GM20000 (cell line): ENCODE measurements around the gene DDIT4.

Experiments used
- DNase-seq: peaks from one replicate; pipeline ENCODE4 v3.0.0; 2012; ENCODE audit warnings: low spot score
- TF ChIP-seq, protein P1 (sequence below): IDR thresholded peaks from 2 replicates; pipeline ENCODE4 v1.5.1; 2012; ENCODE audit warnings: mild to moderate bottlenecking, control low read depth; ENCODE audit errors: extremely low read depth, missing control alignments

The DDIT4 gene

DNA sequence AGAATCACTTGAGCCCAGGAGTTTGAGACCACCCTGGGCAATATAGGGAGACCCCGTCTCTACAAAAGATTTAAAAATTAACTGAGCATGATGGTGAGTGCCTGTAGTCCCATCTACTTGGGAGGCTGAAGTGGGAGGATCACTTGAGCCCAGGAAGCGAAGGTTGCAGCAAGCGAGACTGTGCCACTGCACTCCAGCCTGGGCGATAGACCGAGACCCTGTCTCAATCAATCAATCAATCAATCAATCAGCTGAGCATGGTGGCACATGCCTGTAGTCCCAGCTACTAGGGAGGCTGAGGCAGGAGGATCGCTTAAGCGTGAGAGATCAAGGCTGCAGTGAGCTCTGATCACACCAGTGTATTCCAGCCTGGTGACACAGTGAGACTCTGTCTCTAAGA is 40.5 kb downstream of the DDIT4 start:
- TF ChIP-seq, protein P1, sequence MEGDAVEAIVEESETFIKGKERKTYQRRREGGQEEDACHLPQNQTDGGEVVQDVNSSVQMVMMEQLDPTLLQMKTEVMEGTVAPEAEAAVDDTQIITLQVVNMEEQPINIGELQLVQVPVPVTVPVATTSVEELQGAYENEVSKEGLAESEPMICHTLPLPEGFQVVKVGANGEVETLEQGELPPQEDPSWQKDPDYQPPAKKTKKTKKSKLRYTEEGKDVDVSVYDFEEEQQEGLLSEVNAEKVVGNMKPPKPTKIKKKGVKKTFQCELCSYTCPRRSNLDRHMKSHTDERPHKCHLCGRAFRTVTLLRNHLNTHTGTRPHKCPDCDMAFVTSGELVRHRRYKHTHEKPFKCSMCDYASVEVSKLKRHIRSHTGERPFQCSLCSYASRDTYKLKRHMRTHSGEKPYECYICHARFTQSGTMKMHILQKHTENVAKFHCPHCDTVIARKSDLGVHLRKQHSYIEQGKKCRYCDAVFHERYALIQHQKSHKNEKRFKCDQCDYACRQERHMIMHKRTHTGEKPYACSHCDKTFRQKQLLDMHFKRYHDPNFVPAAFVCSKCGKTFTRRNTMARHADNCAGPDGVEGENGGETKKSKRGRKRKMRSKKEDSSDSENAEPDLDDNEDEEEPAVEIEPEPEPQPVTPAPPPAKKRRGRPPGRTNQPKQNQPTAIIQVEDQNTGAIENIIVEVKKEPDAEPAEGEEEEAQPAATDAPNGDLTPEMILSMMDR: no peak

DNA sequence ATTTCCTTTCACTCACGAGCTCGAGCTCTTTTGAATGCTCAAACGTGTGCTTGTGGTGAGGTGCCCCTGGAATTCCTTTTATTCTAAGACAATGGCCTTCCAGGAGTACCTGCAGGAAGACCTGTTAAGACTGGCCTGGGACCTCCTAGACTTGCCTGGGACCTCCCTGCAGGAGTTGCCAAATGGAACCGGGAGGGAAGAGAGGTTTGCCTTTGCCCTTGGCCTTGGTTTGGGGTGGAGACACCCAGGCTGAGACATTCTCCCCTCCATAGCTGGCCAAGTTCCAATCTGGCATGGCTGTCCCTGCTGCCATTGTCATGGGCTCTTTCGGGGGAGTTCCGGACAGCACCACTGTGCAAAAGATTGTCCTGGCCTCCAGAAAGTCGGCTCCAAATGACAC is 41.3 kb downstream of the DDIT4 start:
- DNase-seq: no peak
- TF ChIP-seq, protein P1: no peak

More for the DNA sequence above, 40.5 kb downstream of the DDIT4 start:
- no peak for DNase-seq

DNA sequence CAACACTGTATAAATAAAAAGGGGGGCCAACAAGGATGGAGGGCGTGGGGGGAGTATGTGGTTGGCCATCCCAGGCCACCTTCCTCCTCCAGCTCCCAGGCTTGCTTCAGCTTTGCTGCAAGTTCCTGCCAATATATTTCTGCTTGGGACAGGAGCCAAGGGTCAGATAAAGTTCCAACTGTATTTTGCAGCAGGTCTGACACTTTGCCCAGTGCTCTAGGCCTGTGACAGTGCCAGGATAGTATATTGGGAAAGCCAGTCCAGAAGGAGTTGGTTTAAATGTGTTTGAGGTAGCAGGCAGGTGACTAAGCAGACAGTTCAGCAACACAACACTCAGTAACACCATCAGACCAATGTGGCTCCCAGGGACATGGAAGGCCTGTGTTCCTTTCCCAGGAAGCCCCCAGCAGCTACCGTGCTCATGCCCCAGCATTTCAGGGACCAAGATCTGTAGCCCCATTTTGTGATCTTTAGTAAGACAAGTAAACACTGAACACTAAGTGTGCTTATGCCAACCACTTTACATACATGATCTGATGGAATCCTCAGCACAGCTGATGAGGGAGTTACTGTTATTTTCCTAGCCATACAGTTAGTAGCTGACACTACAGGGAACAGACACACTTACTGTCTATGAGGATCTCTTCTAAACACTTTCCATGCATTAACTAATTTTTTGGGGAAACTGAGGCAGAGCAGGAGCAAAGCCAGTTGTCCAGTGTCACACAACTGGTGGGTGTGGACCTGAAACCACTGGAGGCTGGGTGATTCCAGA is 42.1 kb downstream of the DDIT4 start:
- TF ChIP-seq, protein P1: no peak
- no peak for DNase-seq

DNA sequence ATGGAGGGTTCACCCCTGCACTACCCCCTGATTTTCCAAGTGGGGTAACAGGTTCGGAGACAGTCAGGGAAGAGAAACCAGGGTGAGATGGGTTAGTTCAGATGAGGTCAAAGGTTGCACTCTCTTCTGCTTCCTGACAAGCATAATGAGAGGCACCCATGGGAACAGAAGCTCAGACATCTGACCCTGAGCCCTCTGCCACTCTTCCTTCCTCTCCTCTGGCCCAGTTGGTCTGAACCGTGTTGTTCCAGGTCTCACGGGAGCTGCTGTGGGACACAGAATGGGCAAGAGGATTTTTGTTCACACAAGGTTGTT is 42.6 kb downstream of the DDIT4 start:
- TF ChIP-seq, protein P1: no peak
- DNase-seq: no peak

DNA sequence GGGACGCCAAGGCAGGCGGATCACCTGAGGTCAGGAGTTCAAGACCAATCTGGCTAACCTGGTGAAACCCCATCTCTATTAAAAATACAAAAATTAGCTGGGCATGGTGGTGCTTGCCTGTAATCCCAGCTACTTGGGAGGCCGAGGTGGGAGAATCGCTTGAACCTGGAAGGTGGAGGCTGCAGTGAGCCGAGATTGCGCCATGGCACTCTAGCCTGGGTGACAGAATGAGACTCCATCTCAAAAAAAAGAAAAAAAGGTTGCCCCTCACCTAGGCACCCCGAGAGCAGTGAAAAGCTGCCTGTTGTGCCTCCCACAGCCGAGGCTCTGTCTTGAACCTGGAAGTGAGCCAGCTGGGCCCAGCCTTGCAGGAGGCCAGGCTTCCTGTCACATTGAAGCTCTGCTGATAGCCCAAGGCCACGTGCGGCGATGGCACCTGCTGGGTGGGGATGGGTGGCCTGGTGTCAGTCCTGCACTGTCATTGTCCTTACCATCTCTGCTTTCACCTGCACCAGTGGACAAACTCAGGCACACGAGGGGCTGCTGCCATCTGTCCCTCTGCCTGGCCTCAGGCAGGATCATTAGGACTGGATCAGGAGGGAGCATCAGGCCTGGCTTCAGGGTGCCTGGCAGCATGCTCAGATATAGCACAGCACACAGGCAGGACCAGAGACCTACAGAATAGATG is 43.2 kb downstream of the DDIT4 start:
- TF ChIP-seq, protein P1: no peak
- DNase-seq: no peak

DNA sequence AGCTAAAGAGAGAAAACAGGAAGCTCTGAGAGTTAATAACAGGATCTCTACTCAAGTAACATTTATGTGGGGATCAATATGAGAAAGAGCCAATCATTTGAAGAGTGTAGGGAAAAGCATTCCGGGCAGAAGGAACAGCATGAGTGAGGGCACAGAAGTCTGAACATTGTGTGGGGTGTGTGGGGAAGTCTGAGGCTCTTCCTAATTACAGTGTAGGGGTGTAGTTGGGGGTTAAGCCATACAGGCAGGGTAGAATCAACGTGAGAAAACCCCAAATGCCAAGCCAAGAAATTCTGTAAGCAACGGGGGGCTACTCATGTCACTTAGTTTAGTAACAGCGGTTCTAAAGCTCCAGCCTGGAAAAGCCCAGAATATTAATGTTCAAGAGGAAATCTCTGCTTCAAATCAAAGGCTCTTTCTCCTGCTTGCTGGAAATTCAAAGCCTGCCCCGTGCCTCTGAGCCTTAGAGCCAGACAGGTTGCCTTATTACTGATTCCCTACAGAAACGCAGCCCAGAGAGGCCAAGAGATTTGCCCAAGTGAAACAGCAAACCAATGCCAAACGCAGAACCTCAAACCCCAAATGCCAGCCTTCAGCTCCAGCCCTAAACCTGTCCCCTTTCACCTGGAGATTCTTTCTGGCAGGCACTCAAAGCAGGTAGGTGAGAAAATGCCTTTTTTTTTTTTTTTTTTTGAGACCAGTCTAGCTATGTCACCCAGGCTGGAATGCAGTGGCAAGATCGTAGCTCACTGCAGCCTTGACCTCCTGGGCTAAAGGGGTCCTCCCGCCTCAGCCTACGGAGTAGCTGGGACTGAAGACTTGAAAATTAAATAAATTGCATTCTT is 44.9 kb downstream of the DDIT4 start:
- TF ChIP-seq, protein P1: no peak
- no peak for DNase-seq
